Stimulated activated CD4-positive, alpha-beta T cell treated with anti-CD3 and anti-CD28 coated beads, Interleukin-2, amount 100 ng/mL, for 24 hours (primary cell): Measurements from ENCODE around the gene ZSWIM4.

ENCODE experiments used
- DNase-seq, 2 donors: peaks; one replicate each; pipeline ENCODE4 v3.0.0-alpha.2; 2020

The ZSWIM4 gene

GRCh38 chr19:13838435-13839129 is 43.3 kb downstream of the ZSWIM4 start:
- DNase-seq: no peak

- DNase-seq: peak; percentile 87 to 89
These were observed 44.1 kb downstream of the ZSWIM4 start for GRCh38 chr19:13839130-13839937.

- no peak for DNase-seq
These were observed 44.7 kb downstream of the ZSWIM4 start for GRCh38 chr19:13839938-13840304.

GRCh38 chr19:13840305-13841085 is 45.3 kb downstream of the ZSWIM4 start:
- peak in 1 of 2 donors; percentile 59 for DNase-seq

- no peak for DNase-seq
These were observed 46.1 kb downstream of the ZSWIM4 start for GRCh38 chr19:13841086-13841961.

GRCh38 chr19:13841962-13842290 is 46.7 kb downstream of the ZSWIM4 start:
- DNase-seq: no peak

GRCh38 chr19:13842291-13843103 is 47.3 kb downstream of the ZSWIM4 start:
- DNase-seq: peak; percentile 69 to 78

- no peak for DNase-seq
These were observed 48.1 kb downstream of the ZSWIM4 start for GRCh38 chr19:13843104-13843921.

GRCh38 chr19:13844130-13844631 is 48.9 kb downstream of the ZSWIM4 start:
- DNase-seq: no peak

- DNase-seq: peak; percentile 92 to 93
These were observed 51.5 kb downstream of the ZSWIM4 start for GRCh38 chr19:13846557-13847406.

- DNase-seq: peak; percentile 81 to 85
These were observed 52.4 kb downstream of the ZSWIM4 start for GRCh38 chr19:13847407-13848339.

- no peak for DNase-seq
These were observed 53.1 kb downstream of the ZSWIM4 start for GRCh38 chr19:13848340-13848677.

GRCh38 chr19:13848798-13849676 is 53.8 kb downstream of the ZSWIM4 start:
- no peak for DNase-seq

GRCh38 chr19:13849991-13850909 is 55.0 kb downstream of the ZSWIM4 start:
- DNase-seq: peak; percentile 74 to 82

- peak; percentile 61 to 67 for DNase-seq
These were observed 55.9 kb downstream of the ZSWIM4 start for GRCh38 chr19:13850910-13851733.
